Activated CD4-positive, alpha-beta T cell treated with anti-CD3 and anti-CD28 coated beads for 48 hours (primary cell): ENCODE results near the gene PRPF6.
"Not testable (repeated sequence)": the region's sequence is repeated elsewhere in the genome, so short reads cannot be mapped to it uniquely, and the experiment has no call there.

ENCODE experiments used
- DNase-seq: peaks from one replicate; pipeline ENCODE4 v3.0.0-alpha.2; 2020

The PRPF6 gene

DNA sequence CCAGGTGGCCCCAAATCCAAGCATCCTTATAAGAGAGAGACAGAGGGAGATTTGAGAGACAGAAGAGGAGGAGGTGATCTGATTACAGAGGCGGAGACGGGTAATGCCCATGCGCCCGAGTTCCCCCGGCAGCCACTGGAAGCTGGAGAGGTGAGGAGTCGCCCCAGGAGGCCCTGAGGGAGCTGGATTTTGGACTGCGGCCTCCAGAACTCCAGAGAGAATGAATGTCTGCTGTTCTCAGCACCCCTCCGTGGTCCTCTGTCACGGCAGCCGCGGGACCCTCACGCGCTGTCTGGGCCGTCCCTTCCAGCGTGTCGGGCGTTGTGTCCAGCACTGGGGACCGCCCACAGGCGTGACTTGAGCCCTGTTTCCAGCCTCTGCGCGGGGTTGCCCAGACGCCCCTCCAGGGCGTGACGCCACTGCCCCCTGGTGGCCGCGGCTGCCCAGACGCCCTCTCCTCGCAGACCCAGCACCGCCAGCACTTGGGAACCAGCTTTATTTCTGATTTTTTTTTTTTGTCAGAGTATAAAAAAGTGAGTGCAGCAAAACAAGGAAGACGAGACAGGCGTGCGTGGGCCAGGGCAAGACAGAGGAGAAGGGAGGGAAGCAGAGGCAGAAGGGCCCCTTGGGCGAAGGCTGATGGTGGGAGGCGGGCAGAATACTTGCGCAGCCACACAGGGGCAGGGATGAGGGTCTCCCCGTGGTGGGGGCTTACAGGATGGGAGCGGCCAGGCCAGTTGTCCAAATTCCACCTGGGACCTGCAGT, 7.1 kb upstream of the PRPF6 start:
- DNase-seq: peak; percentile 83

DNA sequence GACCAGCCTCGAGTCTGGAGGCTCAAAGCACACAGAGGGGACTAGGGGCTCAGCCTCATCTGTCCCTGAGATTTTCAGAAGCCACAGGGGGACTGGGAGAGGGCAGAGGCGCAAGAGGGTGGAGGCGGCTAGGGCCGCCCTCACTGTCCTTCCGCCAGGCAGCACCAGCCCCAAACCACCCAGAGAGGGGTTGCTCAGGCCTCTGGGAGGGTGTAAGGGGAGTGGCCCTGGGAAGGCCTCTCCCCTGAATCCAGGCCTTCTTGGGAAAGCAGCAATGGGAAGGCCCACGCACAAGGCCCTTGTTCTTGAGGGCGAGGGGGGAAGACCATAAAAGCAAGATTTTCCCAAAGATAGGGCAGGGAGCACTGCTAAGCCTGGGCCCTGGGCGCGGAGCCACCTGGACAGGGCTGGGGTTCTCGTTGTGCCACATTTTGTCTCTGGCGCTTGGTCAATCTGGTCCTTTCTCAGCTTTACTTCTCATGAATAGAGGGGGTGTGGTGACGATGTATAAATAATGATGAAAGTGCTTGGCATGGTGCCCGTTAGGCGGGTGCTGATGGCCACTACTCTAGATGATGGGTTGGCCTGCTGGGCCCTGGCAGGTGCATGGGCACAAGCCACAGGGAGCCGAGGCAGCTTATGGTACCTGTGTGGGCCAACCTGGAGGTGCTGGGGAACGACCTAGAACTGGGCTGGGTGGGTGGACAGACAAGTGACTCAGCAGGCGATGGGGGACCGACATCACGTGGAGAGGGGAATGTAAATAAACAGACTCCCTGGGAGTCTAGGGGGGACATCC, 6.3 kb upstream of the PRPF6 start:
- DNase-seq: no peak

- not testable (repeated sequence) for DNase-seq
These were observed 4.4 kb upstream of the PRPF6 start for GRCh38 chr20:63976511-63976910.

- DNase-seq: no peak
These were observed 3.8 kb upstream of the PRPF6 start for GRCh38 chr20:63976980-63977738.

GRCh38 chr20:63977739-63978276, 3.1 kb upstream of the PRPF6 start:
- DNase-seq: peak; percentile 70

- peak; percentile 75 for DNase-seq
These were observed 2.4 kb upstream of the PRPF6 start for GRCh38 chr20:63978319-63979228.

- DNase-seq: no peak
These were observed 1.7 kb upstream of the PRPF6 start for GRCh38 chr20:63979229-63979556.

- DNase-seq: peak; percentile 90
These were observed 1.2 kb upstream of the PRPF6 start, which contains the start of gene SAMD10 for GRCh38 chr20:63979557-63980316. Gene SAMD10 (minus strand): TSS chr20:63979642. CDS start chr20:63979467, 175 bp downstream.

DNA sequence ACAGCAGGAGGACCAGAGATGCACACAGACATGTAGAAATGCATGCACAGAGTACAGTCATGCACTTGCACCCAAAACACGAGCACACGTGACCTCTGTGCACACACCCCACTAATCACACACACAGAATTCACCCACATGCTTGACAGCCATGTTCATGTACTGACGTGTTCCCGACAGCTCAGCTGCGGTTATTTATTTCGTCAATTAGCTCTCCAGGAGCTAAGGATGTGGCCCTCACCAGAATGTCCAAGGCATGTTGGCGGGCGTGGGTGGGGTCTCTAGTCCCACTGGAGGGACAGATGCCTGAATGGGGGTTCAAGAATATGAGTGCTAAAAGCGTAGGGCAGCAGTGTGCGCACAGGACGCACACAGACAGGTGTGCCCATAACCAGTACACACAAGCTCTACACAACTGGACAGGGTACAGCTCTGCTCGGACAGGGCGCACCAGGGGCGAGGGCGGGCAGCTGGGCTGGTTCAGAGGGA, 571 bp upstream of the PRPF6 start:
- DNase-seq: peak; percentile 56

DNA sequence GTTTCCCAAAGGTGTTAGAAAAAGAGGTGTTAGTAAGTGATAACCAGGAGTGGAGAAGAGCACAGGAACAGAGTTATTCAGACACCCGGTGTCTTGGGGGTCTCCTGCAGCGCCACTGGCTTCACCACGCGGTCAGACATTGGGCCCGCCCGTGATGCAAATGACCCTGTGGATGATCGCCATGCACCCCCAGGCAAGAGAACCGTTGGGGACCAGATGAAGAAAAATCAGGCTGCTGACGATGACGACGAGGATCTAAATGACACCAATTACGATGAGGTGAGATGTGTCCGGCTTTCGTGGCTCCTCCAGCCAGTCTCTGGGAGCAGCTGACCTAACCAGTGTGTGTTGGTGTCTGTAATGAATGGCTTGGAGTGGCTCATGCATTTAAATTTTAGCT, 2.0 kb downstream of the PRPF6 start:
- no peak for DNase-seq

DNA sequence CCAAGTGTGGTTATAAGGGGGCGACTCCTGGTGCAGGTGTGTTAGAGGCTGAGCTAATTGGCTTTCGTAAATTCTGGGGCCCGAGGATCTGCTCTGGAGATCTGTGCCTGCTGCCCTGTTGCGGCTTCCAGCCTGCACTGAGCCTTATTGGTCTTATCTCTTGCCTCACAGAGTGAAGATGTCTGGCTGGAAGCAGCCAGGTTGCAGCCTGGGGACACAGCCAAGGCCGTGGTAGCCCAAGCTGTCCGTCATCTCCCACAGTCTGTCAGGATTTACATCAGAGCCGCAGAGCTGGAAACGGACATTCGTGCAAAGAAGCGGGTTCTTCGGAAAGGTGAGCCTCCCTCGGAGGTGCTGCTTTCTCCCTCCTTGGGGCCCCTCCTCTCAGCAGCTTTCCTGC, 20.0 kb downstream of the PRPF6 start:
- DNase-seq: no peak

GRCh38 chr20:64001607-64002011, 20.7 kb downstream of the PRPF6 start:
- no peak for DNase-seq

DNA sequence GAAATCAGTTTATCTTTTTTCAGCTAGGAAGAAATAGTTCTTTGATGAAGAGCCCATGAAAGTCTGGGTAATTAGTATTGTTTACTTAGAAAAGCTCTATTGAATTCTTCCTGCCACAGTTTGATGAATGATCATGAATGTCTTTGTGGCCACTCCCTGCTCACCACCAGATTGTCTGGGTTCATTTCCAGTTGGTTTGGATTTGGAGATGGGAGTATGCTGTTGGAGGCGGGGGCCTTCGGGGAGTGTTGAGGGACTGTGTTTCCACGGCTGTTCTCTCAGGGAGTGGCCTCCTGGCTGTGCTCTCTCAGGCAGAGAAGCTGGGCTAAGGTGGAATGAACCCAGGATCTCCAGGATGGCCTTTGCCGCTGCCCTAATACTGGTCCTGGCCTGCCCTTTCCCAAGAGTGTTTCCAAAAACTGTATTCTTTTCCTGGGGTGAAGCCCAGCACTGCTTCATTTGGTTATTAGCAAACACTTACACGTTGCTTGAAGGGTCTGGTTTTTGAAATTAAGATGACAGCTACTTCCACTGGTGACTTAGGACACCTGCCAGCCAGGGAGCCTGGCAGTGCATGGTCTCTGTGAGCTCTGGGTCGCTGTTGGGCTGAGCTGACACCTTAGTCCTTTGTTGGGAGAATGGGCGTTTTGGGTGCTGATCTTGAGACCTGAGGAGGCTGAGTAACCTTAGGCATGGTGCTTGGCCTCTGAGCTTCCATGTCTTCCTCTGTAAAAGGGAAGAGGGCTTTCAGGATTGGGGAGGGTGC, 23.2 kb downstream of the PRPF6 start:
- no peak for DNase-seq

GRCh38 chr20:64005394-64005793, 24.5 kb downstream of the PRPF6 start:
- no peak for DNase-seq

DNA sequence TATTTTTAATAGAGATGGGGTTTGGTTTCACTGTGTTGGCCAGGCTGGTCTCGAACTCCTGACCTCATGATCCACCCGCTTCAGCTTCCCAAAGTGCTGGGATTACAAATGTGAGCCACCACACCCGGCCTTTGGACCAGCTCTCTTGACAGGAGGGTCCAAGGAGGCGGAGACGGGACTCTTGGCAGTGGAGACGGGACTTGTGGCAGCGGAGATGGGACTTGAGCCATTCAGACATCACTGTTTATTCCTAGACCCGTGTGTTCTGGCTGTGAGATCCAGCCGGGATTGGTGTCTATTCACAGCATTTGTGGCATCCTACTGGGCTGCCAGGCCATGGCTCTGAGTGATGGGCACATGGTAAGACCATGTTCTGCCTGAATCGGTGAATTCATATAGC, 25.6 kb downstream of the PRPF6 start:
- no peak for DNase-seq

GRCh38 chr20:64006902-64007301, 26.0 kb downstream of the PRPF6 start:
- DNase-seq: no peak

DNA sequence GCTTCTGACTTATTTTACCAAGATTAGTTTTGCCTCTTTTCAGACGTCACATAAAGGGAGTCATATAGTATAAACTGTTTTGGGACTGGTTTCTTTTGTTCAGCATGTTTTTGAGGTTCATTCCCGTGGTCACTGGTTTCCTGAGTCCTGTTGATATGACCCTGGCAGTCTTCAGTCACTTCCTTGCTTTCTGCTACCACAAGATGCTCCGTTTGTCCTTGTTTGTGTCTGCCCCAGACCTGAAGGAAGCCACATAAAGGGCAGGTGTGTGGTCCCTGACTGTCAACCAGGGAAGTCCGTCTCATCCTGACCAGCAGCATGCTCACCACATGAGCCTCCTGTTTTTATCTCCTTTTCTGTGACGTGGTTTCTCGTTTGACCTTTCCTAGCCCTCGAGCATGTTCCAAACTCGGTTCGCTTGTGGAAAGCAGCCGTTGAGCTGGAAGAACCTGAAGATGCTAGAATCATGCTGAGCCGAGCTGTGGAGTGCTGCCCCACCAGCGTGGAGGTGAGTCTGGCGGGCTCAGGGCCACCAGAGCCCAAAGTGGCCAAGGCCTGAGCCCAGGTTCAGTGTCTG, 29.0 kb downstream of the PRPF6 start:
- DNase-seq: no peak

- no peak for DNase-seq
These were observed 29.8 kb downstream of the PRPF6 start for GRCh38 chr20:64010711-64011237.

DNA sequence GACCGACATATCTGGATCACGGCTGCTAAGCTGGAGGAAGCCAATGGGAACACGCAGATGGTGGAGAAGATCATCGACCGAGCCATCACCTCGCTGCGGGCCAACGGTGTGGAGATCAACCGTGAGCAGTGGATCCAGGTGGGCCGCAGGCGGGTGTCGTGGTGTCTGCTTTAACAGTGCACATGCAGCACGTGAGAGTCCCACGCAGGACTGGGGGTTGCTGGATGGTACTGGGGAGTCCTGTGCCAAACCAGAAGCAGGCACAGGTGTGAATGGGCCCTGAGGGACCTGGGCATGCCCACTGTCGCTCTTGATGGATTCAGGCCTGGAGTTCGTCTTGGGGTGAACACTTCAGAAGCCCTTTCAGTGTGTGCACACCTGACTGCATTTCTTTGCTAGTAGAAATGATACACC, 30.4 kb downstream of the PRPF6 start:
- DNase-seq: no peak
